GM12801 (cell line): Measurements from ENCODE around the gene ABCA4.

Source experiments
- TF ChIP-seq, protein P1 (sequence below): IDR thresholded peaks from one replicate; pipeline ENCODE4 v1.5.1; 2011; ENCODE audit warnings: control low read depth; ENCODE audit not compliant: insufficient read length; ENCODE audit errors: extremely low read depth

Gene ABCA4

DNA sequence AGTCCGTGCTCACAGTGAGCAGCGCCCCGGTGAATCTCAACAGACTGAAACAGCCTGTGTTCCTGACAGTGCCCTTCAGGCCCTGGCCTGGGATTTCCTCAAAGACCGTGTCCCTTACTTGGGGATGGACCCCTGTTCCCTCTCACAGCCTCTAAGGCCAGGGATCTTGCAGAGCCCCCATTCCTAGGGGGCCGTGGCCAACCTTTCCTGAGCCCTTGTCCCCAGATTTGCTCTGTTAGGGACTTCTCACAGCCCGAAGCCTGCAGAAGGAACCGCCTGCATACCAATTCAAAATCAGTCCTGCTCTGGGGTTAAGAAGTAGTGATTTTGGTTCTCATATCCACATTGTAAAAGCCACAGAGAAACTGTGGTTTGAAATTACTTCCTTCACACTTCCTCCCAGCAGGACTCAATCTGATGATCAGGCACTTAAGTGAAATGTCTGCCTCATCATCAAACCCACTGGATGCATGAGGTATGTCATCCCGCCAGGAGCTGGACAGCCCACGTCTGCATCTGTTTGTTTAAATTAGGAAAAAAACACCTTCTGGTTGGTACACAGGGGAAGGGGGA is 14.9 kb downstream of the ABCA4 start:
- TF ChIP-seq, protein P1, sequence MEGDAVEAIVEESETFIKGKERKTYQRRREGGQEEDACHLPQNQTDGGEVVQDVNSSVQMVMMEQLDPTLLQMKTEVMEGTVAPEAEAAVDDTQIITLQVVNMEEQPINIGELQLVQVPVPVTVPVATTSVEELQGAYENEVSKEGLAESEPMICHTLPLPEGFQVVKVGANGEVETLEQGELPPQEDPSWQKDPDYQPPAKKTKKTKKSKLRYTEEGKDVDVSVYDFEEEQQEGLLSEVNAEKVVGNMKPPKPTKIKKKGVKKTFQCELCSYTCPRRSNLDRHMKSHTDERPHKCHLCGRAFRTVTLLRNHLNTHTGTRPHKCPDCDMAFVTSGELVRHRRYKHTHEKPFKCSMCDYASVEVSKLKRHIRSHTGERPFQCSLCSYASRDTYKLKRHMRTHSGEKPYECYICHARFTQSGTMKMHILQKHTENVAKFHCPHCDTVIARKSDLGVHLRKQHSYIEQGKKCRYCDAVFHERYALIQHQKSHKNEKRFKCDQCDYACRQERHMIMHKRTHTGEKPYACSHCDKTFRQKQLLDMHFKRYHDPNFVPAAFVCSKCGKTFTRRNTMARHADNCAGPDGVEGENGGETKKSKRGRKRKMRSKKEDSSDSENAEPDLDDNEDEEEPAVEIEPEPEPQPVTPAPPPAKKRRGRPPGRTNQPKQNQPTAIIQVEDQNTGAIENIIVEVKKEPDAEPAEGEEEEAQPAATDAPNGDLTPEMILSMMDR: no peak

DNA sequence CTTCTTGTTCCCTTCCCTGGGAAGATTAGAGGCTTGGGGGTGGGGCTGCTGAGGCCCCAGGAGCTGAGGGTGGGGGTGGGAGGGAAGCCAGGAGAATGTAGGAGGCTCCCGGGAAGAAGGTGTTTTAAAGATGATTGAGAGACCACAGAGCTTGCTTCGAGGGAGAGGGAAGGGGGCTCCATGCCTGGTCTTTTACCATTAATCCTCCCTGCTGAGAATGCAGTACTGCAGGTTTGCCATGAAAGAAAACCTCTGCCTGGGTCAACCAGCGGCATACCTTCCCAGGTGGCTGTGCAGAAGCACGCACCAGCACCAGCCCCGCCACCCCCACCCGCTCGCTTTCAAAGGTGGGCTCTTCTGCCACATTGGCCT is 15.4 kb downstream of the ABCA4 start:
- TF ChIP-seq, protein P1: no peak

GRCh38 chr1:94104776-94105580 is 16.0 kb downstream of the ABCA4 start:
- TF ChIP-seq, protein P1: no peak

DNA sequence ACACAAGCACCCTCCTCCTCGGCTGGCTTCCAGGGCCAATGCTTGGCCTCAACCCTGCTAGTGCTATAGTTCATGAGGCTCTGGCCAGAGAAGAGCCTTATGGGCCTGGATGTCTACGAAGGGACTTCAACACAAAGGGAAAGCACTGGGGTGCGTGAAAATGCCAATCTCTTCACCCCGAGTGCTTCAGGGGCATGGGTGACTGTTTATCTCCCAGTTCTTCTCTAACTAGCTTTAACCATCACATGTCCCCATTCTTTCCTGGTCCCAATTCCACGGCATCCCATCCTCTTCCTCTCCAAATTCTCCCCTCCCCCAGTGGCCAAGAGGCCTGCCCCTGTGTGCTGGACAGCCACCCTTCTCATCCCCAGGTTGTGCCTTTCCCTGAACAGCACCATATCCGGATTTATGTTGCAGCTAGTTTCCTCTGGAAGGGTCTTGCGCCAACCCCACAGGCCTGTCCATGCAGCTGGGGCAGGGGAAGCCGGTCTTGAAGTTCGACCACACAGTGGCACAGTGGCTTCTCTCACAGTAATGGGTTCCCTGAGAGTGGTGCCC is 16.7 kb downstream of the ABCA4 start:
- TF ChIP-seq, protein P1: no peak

DNA sequence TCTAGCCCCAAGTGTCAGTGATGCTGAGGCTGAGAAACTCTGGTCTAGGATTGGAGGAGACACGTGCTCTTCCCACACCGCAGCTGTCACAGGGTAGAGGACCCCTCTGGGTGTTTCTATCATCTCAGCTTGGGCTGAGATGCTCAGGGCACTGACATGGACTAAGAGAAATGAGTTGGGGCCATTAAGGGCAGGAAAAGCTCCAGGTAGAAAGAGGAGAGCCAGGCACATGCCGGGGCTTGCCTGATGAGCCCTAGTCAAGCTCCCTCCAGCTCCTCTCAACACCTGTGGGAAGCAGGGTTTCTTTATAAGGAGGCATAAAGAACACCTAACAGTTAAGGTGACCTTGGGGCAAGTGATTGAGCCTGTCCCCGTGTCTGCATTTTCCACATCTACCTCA is 17.3 kb downstream of the ABCA4 start:
- TF ChIP-seq, protein P1: no peak

GRCh38 chr1:94101613-94102525 is 19.1 kb downstream of the ABCA4 start:
- TF ChIP-seq, protein P1: no peak
